DOHH2 (cell line): Measurements from ENCODE around the gene ZNRF3.

Experiments
- H3F3A ChIP-seq: fragments of 200-600 bp; sonication (generic), shearing (Covaris generic); 2 replicates; pipeline ENCODE4 v1.6.0; 2016; ENCODE audit warnings: antibody characterized with exemption, mild to moderate bottlenecking; ENCODE audit not compliant: control insufficient read depth, insufficient read depth
- H3K27ac ChIP-seq: fragments of 200-600 bp; sonication (generic); 2 replicates; pipeline ENCODE4 v1.5.1; 2014; ENCODE audit warnings: low read depth, mild to moderate bottlenecking, low read length, moderate library complexity
- H3K27me3 ChIP-seq: fragments of 200-600 bp; sonication (generic); 2 replicates; pipeline ENCODE4 v1.6.1; 2014; ENCODE audit warnings: mild to moderate bottlenecking, low read length, mixed read lengths; ENCODE audit not compliant: control insufficient read depth
- H3K36me3 ChIP-seq: fragments of 200-600 bp; sonication (generic); 2 replicates; pipeline ENCODE4 v1.6.1; 2014; ENCODE audit warnings: mild to moderate bottlenecking, low read length, moderate library complexity, mixed read lengths; ENCODE audit not compliant: control insufficient read depth
- H3K4me1 ChIP-seq: fragments of 200-600 bp; sonication (generic); 2 replicates; pipeline ENCODE4 v1.6.1; 2014; ENCODE audit warnings: mild to moderate bottlenecking, low read length, mixed read lengths; ENCODE audit not compliant: control insufficient read depth
- H3K4me2 ChIP-seq: fragments of 200-600 bp; sonication (generic); 2 replicates; pipeline ENCODE4 v1.6.0; 2014; ENCODE audit warnings: mild to moderate bottlenecking, low read length, moderate library complexity
- H3K4me3 ChIP-seq: fragments of 200-600 bp; sonication (generic); 2 replicates; pipeline ENCODE4 v1.5.1; 2014; ENCODE audit warnings: mild to moderate bottlenecking, low read length, mixed read lengths
- H3K79me2 ChIP-seq: fragments of 200-600 bp; sonication (generic); 2 replicates; pipeline ENCODE4 v1.6.1; 2014; ENCODE audit warnings: mild to moderate bottlenecking, low read length, mixed read lengths; ENCODE audit not compliant: control insufficient read depth
- H3K9me2 ChIP-seq: fragments of 200-600 bp; sonication (generic); replicated peaks from 2 replicates; pipeline ENCODE4 v1.6.1; 2014; ENCODE audit warnings: mild to moderate bottlenecking, low read length, mixed read lengths; ENCODE audit not compliant: control insufficient read depth
- H3K9me3 ChIP-seq: fragments of 200-600 bp; sonication (generic); 2 replicates; pipeline ENCODE4 v1.6.1; 2014; ENCODE audit warnings: antibody characterized with exemption, low read length, mixed read lengths; ENCODE audit not compliant: control insufficient read depth, insufficient read depth
- H4K20me1 ChIP-seq: fragments of 200-600 bp; sonication (generic); 2 replicates; pipeline ENCODE4 v1.6.0; 2014; ENCODE audit warnings: low read depth, mild to moderate bottlenecking, antibody characterized with exemption, low read length, moderate library complexity; ENCODE audit not compliant: control insufficient read depth, insufficient read depth
- EZH2phosphoT487 ChIP-seq: fragments of 200-600 bp; sonication (generic); IDR thresholded peaks from 2 replicates; pipeline ENCODE4 v1.6.1; 2017; ENCODE audit warnings: borderline replicate concordance, mild to moderate bottlenecking, antibody characterized with exemption, low read length, moderate library complexity, mixed read lengths
- TF ChIP-seq, protein P1 (sequence below): fragments of 200-600 bp; sonication (generic); IDR thresholded peaks from one replicate; pipeline ENCODE4 v1.5.1; 2014; ENCODE audit warnings: antibody characterized with exemption, mild to moderate bottlenecking, low read depth, low read length; ENCODE audit not compliant: poor library complexity, severe bottlenecking

Gene ZNRF3

DNA sequence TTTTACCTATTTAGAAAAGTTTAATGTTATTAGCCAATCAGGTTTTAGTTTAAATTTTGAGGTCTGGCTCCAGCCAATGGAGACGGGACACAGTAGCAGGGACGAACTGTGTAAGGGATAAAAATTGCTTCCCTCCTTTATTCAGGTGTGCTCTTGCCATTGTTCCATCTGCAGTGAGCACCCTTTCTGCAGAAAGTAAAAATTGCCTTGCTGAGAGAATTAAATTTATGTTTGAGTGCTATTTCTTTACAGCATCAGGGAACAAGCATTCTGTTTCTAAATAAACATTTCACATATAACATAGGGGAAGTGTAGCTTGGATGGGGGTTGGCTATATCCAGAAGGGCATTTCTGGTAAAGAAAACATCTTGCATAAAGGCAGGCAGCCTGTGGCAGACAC, 36.4 kb upstream of the ZNRF3 start:
- Histone ChIP-seq H4K20me1 (no peaks in the 10 kb centered on the region), H3F3A (no peaks in the 10 kb centered on the region), H3K36me3 (no peaks in the 10 kb centered on the region), H3K27ac (no peak overlapping the region), H3K4me1 (no peaks in the 10 kb centered on the region), H3K9me3 (no peaks in the 10 kb centered on the region), H3K79me2 (no peaks in the 10 kb centered on the region), H3K27me3 (no peaks in the 10 kb centered on the region), H3K4me2 (no peak overlapping the region), H3K9me2 (no peaks in the 10 kb centered on the region), H3K4me3 (no peak overlapping the region)
- TF ChIP-seq, protein P1, sequence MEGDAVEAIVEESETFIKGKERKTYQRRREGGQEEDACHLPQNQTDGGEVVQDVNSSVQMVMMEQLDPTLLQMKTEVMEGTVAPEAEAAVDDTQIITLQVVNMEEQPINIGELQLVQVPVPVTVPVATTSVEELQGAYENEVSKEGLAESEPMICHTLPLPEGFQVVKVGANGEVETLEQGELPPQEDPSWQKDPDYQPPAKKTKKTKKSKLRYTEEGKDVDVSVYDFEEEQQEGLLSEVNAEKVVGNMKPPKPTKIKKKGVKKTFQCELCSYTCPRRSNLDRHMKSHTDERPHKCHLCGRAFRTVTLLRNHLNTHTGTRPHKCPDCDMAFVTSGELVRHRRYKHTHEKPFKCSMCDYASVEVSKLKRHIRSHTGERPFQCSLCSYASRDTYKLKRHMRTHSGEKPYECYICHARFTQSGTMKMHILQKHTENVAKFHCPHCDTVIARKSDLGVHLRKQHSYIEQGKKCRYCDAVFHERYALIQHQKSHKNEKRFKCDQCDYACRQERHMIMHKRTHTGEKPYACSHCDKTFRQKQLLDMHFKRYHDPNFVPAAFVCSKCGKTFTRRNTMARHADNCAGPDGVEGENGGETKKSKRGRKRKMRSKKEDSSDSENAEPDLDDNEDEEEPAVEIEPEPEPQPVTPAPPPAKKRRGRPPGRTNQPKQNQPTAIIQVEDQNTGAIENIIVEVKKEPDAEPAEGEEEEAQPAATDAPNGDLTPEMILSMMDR = no peak
- TF ChIP-seq EZH2phosphoT487 = no peak

DNA sequence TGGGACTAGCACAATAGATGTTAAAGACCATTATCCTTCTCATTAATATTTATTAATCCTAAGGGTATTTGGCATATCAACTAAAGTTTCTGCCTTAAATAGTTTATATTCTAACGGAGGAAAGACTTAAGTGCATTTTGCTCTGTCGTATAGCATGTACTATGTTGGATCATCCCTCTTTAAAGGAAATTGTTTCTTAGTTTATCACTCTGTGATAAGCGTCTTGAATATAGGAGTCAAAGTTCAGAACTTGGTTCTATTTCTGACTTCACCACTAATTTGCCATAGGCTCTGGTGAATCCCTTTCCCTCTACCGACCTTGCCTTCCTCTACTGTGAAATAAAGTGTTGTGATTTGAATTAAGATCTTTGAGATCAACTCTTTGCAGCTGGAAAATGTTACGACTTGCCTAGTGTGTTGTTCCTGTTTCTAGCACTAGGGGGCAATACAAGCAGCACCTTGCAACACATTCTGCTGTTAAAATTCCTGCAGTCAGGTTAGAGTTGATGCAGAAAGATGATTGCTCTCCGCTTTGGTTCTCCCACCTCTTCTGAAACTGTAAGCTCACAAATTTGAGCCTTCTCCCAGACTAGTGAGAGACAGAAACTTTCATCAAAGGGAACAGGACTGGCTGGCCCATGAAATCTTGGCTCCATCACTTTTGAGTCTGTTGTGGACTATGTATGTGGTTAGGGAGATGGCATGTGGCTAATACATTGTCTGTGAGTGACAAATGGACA, 27.8 kb upstream of the ZNRF3 start:
- H3K4me2 ChIP-seq = no peak overlapping the region
- no peaks in the 10 kb centered on the region for H3F3A ChIP-seq
- no peaks in the 10 kb centered on the region for H3K79me2 ChIP-seq
- 0 out of 2 replicates have a peak, but pooled peaks cover 3% of the 10 kb centered on the region for H3K27me3 ChIP-seq
- H3K9me3 ChIP-seq = no peaks in the 10 kb centered on the region
- H3K27ac ChIP-seq = no peak overlapping the region
- no peaks in the 10 kb centered on the region for H3K4me1 ChIP-seq
- H4K20me1 ChIP-seq = no peaks in the 10 kb centered on the region; the same call in 1 of the 2 replicates
- H3K9me2 ChIP-seq = no peaks in the 10 kb centered on the region
- no peak overlapping the region for H3K4me3 ChIP-seq
- TF ChIP-seq EZH2phosphoT487 = no peak
- TF ChIP-seq, protein P1 = peak; percentile 88
- no peaks in the 10 kb centered on the region for H3K36me3 ChIP-seq

DNA sequence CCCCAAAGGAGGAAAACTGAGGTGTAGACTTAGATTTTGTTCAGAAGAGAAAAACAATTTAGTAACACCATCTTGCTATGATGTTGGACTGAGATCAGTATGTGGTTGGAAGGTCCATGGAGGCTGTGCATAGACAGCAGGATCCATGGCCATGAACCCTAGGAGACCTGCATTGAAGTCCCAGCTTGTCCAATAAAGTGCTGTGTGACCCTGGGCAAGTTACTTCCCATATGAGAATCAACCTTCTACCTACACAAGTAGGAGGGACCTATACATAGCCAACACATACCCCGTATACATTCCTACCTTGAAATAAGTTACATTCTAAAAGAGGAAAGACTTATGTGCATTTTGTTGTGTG, 27.3 kb upstream of the ZNRF3 start:
- no peaks in the 10 kb centered on the region for H3F3A ChIP-seq
- H3K27ac ChIP-seq = no peak overlapping the region
- H3K36me3 ChIP-seq = no peaks in the 10 kb centered on the region
- H3K4me1 ChIP-seq = no peaks in the 10 kb centered on the region
- H4K20me1 ChIP-seq = no peaks in the 10 kb centered on the region; the same call in 1 of the 2 replicates
- H3K9me2 ChIP-seq = no peaks in the 10 kb centered on the region
- no peaks in the 10 kb centered on the region for H3K79me2 ChIP-seq
- H3K27me3 ChIP-seq = 0 out of 2 replicates have a peak, but pooled peaks cover 3% of the 10 kb centered on the region
- no peaks in the 10 kb centered on the region for H3K9me3 ChIP-seq
- H3K4me3 ChIP-seq = no peak overlapping the region
- H3K4me2 ChIP-seq = no peak overlapping the region
- TF ChIP-seq, protein P1 = no peak
- TF ChIP-seq EZH2phosphoT487 = no peak
